HG02938 (cell line): ENCODE data around the gene RBM18.

Source experiments
- ATAC-seq: cut with Tn5 transposase; IDR thresholded peaks from one replicate; pipeline ENCODE4 v1.9.1; 2021; ENCODE audit warnings: mild to moderate bottlenecking, moderate library complexity; ENCODE audit not compliant: unreplicated experiment

The RBM18 gene

GRCh38 chr9:122261469-122261881, 3.2 kb downstream of the RBM18 start:
- ATAC-seq: no peak

DNA sequence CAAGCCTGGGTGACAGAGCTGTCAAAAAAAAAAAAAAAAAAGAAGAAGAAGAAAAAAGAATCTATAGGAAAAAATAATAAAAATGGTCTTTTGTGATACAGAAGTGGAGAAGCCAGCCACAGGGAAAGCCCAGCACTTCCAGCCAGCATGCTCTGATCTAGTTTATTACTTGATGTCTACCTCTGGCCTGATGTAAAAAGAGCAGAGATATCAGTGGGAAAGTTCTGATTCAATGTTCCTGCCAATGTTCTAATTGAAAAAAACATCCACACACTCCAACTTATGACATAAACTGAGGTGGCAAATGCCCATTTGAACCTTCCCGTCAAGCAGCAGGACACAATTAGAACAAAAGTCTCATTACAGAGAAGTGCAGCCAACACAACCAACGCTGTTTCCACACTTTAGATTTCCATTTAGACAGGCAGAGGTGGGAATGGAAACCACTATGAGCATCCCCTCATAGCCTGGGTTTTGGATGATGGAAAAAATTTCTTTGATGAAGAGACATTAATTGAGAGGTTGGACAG, 5.7 kb downstream of the RBM18 start:
- no peak for ATAC-seq

DNA sequence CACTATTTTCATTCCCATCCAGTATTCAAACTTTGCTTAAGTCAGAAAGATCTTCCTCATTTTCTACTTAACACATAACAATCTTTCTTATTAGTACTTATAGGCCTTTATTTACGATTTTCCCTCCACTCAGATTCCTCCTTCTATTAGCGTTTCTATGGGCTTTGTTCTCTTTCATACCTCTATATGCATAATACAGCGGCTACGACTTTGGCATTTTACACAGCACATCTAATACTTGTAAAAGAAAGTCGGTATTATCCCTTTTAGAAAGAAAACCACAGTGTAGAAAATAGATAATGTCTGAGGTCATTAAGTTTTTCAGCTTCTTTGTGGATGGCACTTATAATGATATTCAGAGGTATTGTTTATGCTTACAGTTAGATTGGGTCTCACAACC, 8.4 kb downstream of the RBM18 start:
- ATAC-seq: no peak

DNA sequence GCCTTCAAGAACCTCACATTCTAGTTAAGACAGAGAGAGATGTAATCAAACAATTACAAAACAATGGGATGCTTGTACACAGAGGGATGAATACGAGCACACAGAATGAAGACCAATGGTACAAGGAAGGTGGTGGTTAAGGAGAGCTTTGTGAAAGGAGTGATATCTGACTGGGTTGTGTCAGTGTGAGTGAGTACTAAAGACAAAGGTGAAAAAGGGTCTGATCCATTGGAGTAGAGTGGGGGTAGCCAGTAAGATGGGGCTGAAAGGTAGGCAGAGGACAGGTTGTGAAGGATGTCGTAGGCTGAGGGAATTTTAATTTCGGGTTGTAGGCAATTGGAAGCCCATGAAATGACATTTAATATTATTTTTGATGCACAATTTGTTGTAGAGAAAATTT, 9.9 kb downstream of the RBM18 start:
- no peak for ATAC-seq

GRCh38 chr9:122252796-122253195, 11.8 kb downstream of the RBM18 start:
- ATAC-seq: no peak

DNA sequence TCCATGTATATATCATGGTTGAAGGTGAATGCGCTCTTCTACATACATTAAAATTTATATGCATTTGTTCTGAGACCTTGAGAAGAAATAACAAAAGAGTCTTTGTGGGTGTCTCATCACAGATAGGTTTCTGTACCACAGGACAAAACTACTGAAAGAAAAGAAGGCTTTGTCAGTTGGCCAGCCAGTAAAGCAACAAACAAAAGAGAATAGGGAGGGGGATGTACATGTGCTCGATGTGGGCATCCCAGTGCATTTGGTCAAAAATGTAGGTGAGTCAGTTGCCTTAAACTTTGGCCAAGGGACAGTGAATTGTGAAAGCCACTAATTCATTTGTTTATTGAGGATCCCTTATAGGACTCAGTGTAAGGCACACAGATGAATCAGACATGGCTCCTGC, 13.3 kb downstream of the RBM18 start:
- ATAC-seq: no peak

GRCh38 chr9:122248448-122248865, 16.2 kb downstream of the RBM18 start:
- ATAC-seq: no peak

DNA sequence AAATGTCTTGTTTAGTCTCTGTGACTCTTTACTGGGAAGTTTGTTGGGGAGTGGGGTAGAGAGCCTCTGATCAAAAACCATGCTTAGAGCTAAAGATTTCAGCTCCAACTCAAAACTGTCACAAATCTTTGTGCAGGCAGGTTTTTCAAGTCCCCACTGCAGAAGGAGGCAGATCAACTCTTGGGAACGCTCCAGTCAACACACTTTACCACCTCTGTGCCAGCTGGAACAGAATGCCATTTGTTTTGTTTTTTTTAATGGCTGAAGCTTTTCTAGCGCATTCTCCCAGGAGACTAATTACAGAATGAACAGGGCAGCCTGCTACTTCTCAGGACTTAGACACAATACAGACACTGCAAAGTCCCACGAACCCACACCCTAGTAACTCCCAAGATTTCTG, 18.0 kb downstream of the RBM18 start:
- no peak for ATAC-seq

DNA sequence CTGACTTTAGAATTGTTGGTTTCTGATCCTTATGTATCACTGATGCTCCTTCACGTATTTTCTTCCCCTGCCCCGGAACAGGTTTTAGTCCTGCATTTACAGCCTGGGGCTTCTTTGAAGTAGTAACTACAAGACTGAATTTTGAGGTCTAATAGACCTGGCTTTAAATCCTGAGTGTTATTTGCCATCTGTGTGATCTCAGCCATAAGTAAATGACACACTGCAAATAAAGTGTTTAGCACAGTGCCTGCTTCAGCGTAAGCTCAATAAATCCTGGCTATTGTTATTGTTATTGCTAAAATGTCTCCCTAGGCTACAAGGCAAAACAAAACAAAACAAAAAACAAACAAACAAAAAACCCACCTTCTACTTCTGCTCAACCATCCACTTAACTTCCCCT, 20.3 kb downstream of the RBM18 start:
- no peak for ATAC-seq

- no peak for ATAC-seq
Measured at GRCh38 chr9:122239722-122240121, 24.9 kb downstream of the RBM18 start.

GRCh38 chr9:122236681-122237080, 28.0 kb downstream of the RBM18 start:
- no peak for ATAC-seq

- ATAC-seq: no peak
Measured at GRCh38 chr9:122234022-122234748, 30.5 kb downstream of the RBM18 start.

- no peak for ATAC-seq
Measured at GRCh38 chr9:122232796-122233306, 31.8 kb downstream of the RBM18 start.

DNA sequence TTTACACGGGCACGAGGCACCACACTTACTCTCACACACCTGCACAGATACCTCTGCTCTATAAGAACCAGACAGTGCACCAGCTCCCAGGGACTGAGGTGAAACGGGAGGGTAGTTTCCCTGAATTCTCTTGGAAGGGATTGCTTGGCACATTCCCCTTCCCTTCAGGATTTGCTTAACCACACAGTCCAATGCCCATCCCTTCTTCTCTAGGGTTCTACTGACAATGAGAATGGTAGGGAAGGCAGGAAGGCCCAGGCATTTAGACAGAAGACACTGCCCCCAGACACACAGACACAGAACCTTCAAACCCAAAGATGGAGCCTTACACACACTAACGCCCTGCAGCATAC, 35.2 kb downstream of the RBM18 start:
- ATAC-seq: no peak

DNA sequence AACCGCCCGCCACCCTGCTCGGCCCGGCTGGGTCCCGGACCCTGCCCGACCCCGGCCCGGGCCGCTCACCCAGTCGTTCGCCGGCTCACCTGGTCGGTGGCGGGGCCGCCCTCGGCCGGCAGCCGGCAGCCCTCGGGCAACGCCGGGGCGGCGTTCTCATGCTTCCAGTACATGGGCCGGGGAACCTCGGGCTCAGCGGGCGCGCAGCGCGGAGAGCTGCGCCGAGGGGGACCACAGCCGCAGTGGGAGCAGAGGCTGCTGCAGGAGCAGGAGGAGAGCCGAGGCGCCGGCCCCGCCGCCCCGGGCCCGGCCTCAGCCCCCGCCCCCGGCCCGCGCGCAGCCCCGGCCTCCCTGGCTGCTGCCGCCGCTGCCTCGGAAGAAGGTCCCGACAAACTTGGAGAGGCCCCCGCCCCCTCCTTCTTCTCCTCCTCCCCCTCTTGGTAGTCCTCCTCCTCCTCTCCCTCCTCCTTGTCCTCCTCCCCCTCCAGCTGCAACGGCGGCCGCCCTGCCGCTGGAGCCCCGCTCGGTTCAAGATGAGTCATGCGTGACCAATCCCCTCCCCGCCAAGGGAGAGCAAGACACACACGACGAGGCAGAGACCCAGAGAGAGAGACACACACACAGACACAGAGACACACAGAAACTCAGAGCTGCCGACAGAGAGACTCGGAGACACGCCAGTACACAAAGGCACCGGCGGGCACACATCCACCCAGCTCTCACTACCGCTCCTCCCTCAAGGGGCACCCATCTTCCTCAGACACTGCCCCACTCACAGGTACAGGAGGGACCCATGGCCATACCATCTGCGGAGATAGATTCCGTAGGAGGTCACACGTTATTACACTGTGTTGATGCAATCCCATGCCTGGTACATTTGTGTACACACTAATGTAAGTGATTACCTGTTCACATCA, 35.8 kb downstream of the RBM18 start, which contains the start of gene LHX6:
Gene LHX6, minus strand, starts transcription at position 390 of the 917 bp plus-strand sequence. Its CDS starts 217 bp downstream, at position 173.
- ATAC-seq: no peak

- ATAC-seq: no peak
Measured at GRCh38 chr9:122228191-122228567, 36.5 kb downstream of the RBM18 start.

GRCh38 chr9:122227575-122227900, 37.1 kb downstream of the RBM18 start:
- no peak for ATAC-seq

DNA sequence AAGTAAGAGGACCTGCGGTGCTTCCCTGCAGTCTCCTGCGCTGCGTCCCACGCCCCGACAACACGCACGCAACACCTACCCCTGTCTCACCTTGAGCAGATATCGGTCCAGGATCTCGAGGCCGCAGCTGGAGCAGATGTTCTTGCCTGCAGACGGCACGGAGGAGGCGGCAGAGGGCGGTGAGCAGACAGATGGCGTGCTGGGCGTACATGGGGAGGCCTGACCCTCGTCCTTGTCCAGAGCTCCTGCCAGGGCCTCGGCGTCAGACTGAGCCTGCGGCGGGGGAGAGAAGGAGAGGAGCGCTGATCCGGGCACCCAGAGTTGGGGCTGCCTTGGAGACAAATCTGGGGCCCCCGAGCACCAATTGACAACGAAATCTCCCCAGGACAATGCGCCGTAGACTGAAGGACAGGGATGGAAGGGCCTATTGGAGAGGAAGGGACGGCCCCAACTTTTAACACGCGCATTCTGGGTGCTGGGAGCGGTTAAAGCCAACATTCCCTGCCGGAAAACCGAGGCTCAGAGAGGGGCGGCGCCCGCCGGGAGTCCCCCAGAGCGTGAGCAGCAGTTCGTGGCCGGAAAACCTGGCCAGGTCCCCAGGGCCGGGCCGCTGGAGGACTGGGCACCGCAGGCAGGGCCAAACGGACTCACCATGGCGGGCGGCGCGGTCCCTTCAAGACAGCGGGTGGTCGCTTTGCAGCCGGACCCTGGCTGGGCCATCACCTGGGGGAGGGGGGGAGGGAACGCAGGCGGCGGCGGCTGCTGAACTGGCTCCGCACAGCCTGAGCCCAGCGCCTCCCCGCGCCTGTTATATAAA, 37.7 kb downstream of the RBM18 start:
- ATAC-seq: no peak

GRCh38 chr9:122226142-122226757, 38.4 kb downstream of the RBM18 start:
- ATAC-seq: no peak

DNA sequence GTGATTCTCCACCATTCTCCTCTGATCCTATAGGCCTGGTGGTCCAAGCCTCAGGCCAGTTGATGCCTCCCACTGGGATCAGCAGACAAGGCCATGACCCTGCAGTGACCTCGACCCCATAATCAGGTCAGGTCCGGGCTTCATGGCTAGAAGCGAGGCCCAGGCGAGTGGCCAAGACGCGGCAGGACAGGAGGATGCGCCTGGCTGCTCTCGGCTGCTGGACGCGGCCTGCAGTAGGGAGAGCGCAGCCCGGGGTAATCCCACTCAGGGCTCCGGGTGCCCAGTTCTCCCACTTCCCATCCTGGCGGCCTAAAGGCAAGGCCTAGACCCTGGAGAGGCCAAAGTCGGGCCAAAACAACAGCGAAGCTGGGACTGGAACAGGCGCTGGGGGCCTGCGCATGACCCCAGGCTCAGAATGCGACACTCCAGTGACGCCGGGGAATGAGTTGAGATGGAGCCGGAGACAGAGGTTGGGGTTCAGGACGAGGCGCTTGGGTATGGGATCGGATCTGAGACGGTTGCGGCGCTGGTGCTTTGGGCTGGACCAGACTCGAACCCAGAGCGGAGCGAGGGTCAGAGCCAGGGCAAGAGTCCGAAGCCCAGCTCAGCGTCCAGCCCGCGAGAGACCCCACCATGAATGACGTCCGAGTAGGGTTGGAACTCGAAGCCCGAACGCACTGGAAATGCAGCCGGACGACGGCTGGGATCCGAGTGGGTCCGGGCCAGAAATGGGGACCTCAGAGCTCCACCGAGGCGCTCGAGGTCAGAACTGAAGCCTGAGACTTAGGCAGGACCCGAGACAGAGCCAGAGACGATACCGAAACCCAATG, 39.1 kb downstream of the RBM18 start:
- ATAC-seq: no peak
